ENCODE results near the gene CTBP2. TPM values are rescaled to one million over a fixed set of nuclear protein-coding genes. Genes with fewer than 3 reads are reported as not detected.
"Not testable (repeated sequence)": the region's sequence is repeated elsewhere in the genome, so short reads cannot be mapped to it uniquely, and the experiment has no call there.

CTBP2 gene
- total RNA-seq, 1 donor from 2014 or later: 0.16 TPM

DNA sequence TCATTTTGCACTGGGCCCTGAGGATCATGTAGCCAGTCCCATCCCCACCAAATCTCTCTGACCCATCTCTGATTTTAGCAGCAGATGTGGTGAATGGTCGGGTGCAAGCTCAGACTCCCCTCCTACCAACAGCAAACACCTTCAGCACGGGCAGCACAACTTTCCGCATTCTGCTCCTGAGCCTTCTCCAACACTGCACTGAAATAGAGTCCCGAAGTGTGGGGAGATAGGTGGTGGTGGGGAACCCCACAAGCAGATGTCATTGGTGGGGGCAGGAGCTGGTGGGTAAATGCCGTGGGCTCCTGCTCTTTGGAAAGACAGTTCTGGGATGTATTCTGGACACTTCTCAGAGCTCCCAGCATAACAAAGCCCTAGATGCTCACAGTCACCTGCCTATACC lies 9.6 kb upstream of the CTBP2 start:
- intact Hi-C loops (cut with micrococcal nuclease): no loop called here
- H3K4me3 Mint-ChIP-seq: no peak overlapping the region

DNA sequence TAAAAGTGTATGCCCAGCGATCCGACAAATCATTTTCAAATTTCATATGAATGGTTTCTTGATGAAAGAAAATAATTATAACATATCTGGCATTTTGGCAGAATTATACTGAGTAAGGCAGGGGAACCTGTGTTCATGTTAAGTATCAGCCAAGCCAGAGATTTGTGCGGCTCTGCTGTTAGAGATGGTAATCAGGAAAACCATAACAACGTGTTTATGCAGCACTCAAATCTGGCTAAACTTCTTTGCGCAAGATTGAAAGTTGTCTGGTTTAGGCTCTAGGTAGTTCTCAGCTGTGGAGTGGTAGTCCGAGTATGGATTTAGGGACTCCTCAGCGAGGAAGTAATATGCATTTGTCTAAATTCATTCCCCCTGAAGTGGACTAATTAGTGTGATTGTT lies 8.9 kb upstream of the CTBP2 start:
- Mint-ChIP-seq H3K27me3 (peaks cover 12% of the 10 kb centered on the region), H3K27ac (no peak overlapping the region)
- intact Hi-C loops (cut with micrococcal nuclease): no loop called here

More for the DNA sequence above, 9.6 kb upstream of the CTBP2 start:
- no peak for DNase-seq
- H3K27me3 Mint-ChIP-seq: peaks cover 9% of the 10 kb centered on the region
- no peak overlapping the region for H3K27ac Mint-ChIP-seq
- no peaks in the 10 kb centered on the region for H3K9me3 Mint-ChIP-seq
- no peaks in the 10 kb centered on the region for H3K36me3 Mint-ChIP-seq (ENCODE audit: low read depth)
- no peaks in the 10 kb centered on the region for H3K4me1 Mint-ChIP-seq

DNA sequence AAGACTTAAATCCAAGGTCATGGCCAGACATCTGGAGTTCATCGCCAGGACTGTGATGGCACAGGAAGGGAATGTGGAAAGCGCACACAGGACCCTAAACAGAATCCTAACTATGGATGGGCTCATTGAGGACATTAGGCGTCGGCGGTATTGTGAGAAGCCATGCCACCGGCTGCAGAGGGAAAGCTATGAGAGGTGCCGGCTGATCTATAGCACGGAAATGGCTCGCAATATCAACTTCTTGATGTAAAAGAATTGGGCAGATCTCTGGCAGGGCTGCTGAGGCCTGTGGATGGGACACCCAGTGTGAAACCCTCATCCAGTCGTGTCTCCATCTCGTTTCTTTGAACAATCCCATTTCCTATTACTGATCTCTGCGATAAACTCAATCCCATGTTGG lies 6.3 kb upstream of the CTBP2 start:
- Mint-ChIP-seq H3K4me1 (no peaks in the 10 kb centered on the region), H3K9me3 (no peaks in the 10 kb centered on the region), H3K27ac (no peak overlapping the region), H3K36me3 (ENCODE audit: low read depth) (no peaks in the 10 kb centered on the region), H3K27me3 (peaks cover 21% of the 10 kb centered on the region), H3K4me3 (no peak overlapping the region)
- intact Hi-C loops (cut with micrococcal nuclease): no loop called here
- no peak for DNase-seq

More for the DNA sequence above, 8.9 kb upstream of the CTBP2 start:
- Mint-ChIP-seq H3K36me3 (ENCODE audit: low read depth) (no peaks in the 10 kb centered on the region), H3K4me1 (no peaks in the 10 kb centered on the region), H3K4me3 (no peak overlapping the region), H3K9me3 (no peaks in the 10 kb centered on the region)
- DNase-seq: no peak

DNA sequence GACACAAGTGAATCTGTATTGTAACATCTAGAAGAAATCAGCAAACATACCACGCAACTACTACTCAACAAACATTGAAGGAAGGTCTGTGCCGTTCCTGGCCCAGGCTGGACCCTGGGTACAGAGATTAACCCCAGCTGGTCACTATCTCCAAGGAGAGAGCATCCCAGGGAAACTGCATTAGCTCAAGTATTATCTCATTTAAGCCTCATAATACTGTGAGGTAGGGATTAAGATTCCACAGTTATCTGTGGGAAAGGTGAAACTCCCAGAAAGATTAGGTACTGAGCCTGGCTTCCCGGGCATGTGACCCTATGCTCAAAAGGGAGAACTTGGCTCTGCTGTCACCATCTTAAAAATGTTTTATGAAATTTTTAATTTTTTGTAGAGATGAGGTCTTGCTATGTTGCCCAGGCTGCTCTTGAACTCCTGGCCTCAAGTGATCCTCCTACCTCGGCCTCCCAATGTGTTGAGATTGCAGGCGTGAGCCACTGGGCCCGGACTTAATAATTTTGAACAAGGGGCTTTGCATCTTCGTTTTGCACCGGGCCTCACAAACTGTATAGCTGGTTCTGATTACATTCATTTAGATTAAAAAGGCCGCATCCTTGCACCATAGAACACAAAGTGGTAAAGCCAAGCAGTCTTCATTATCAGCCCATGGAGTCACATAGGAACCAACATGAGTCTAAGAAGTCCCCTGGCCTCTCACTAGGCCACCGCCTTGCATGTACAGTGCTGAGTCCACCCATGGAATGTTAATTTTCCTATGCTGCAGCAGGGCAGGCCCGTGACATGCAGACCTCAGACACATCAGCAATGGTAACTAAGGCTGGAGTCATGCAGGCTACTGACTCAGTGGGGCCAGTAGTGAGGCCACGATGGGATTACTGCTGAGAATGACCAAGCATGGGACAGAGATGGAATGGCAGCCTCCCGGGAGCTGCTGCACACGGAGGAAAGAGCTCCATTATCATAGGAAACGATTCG lies 5.5 kb upstream of the CTBP2 start:
- H3K27me3 Mint-ChIP-seq: peaks cover 24% of the 10 kb centered on the region
- intact Hi-C loops (cut with micrococcal nuclease): no loop called here
- no peak overlapping the region for H3K4me3 Mint-ChIP-seq
- H3K36me3 Mint-ChIP-seq (ENCODE audit: low read depth): no peaks in the 10 kb centered on the region
- no peak overlapping the region for H3K27ac Mint-ChIP-seq
- H3K9me3 Mint-ChIP-seq: no peaks in the 10 kb centered on the region
- no peaks in the 10 kb centered on the region for H3K4me1 Mint-ChIP-seq
- DNase-seq: no peak

DNA sequence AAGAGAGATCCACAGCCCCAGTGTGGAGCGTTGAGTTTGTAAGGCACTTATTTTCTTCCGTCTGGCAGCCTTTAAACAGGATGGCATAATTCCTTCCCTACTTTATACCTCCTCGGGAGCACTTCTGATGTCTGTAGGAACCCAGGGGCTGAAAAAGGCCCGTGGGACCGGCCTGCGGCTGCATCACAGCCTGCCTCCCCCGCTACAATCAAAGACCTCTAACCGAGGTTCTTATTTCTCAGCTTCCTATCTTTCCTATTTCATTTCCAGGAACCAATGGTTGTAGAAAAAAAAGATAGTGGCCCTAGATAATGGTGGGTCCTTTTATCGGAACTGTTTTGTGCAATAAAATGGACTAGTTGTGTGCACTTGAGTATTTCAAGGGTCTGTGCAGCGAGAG lies 4.1 kb upstream of the CTBP2 start:
- intact Hi-C loops (cut with micrococcal nuclease): no loop called here
- Mint-ChIP-seq H3K4me3 (no peak overlapping the region), H3K9me3 (no peaks in the 10 kb centered on the region), H3K36me3 (ENCODE audit: low read depth) (no peaks in the 10 kb centered on the region), H3K27ac (no peak overlapping the region), H3K4me1 (no peaks in the 10 kb centered on the region), H3K27me3 (peaks cover 24% of the 10 kb centered on the region)
- no peak for DNase-seq

DNA sequence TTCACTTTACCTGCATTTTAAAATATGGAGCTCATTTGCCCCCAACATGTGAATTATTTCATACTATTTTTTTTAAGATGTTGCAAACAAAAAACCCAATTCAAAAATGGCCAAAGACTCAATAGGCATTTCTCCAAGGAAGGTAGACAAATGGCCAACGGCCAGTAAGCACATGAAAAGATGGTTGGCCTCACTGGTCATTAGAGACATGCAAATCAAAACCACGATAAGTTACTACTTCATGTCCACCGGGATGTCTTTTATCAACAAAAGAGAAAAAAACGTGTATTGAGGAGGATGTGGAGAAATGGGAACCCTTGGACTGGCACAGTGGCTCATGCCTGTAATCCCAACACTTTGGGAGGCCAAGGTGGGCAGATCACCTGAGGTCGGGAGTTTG lies 3.4 kb upstream of the CTBP2 start:
- Mint-ChIP-seq H3K4me1 (no peaks in the 10 kb centered on the region), H3K9me3 (no peaks in the 10 kb centered on the region), H3K4me3 (no peak overlapping the region), H3K27me3 (peaks cover 24% of the 10 kb centered on the region), H3K27ac (no peak overlapping the region), H3K36me3 (ENCODE audit: low read depth) (no peaks in the 10 kb centered on the region)
- intact Hi-C loops (cut with micrococcal nuclease): no loop called here
- DNase-seq: no peak

DNA sequence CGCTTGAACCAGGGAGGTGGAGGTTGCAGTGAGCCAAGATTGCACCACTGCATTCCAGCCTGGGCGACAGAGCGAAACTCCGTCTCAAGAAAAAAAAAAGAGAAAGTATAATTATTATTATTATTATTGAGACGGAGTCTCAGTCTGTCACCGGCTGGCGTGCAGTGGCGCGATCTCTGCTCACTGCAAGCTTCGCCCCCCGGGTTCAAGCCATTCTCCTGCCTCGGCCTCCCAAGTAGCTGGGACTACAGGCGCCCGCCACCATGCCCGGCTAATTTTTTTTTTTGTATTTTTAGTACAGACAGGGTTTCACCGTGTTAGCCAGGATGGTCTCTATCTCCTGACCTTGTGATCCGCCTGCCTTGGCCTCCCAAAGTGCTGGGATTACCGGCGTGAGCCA lies 2.9 kb upstream of the CTBP2 start:
- H3K36me3 Mint-ChIP-seq (ENCODE audit: low read depth); intact Hi-C loops (cut with micrococcal nuclease); H3K4me3 Mint-ChIP-seq; H3K27ac Mint-ChIP-seq; H3K4me1 Mint-ChIP-seq; DNase-seq; H3K9me3 Mint-ChIP-seq: not testable (repeated sequence)
- H3K27me3 Mint-ChIP-seq: peaks cover 27% of the 10 kb centered on the region

DNA sequence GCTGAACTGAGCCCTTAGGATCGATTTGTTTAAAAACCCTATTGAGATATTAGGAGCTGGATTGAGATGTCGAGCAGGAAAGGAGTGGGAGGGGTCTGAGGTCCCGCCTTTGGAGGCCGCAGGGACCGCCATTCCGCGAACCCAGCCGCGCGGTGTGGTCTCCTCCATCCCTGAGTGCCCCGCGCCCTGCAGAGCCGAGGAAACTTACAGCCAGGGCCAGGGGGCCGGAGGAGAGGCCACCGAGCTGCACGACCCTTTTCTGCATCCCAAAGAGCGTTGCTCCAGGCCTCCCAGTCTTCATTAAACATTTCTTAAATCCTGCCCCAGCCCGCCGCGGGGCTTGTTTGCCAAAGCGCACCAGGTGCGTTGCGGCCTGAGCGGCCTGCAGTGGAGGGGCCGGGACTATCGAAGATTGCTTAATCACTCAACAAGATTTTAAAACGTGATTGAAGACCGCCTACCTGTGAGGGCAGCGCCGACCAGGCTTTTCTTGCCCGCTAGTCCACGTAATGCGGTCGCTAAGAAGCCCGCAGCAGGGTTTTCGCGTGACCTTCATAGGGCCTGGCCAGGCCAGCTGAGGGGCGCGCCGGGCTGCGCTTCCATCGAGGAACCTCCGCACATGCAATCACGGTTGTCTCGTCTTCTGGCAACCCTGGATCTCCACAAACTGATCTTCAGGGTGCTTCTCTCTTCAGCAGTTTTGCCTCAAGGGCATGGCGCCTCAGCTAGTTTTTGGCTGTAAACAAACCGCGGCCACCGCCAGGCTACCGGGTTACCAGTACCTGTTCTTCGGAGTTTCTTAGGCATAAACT lies 2.0 kb upstream of the CTBP2 start:
- H3K4me1 Mint-ChIP-seq: peaks cover 3% of the 10 kb centered on the region
- H3K4me3 Mint-ChIP-seq: no peak overlapping the region
- H3K27ac Mint-ChIP-seq: no peak overlapping the region
- H3K27me3 Mint-ChIP-seq: peaks cover 37% of the 10 kb centered on the region
- DNase-seq: no peak
- peaks cover 2% of the 10 kb centered on the region for H3K36me3 Mint-ChIP-seq (ENCODE audit: low read depth)
- H3K9me3 Mint-ChIP-seq: no peaks in the 10 kb centered on the region
- intact Hi-C loops (cut with micrococcal nuclease): no loop called here

DNA sequence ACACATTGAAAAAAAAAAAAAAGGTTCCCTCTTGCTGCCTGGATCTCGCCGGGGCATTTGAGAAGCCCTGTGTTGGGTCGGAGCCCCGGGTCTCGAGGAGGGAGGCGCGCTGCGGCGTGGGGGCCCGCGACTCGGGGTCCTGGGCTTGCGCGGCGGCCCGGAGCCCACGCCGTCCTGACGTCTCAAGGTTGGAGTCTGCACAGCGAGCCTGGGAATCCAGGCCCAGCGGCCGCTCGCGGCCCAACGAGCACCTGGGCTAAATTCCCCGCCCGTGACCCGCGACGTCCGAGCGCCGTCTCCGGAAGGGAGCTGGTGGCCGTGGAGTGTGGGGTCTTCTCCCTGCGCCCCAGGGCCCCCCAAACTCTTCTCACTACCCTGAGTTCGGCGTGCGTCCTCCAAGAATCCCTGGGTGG lies 1.4 kb upstream of the CTBP2 start:
- no peak overlapping the region for H3K27ac Mint-ChIP-seq
- no peak for DNase-seq
- peaks cover 2% of the 10 kb centered on the region for H3K36me3 Mint-ChIP-seq (ENCODE audit: low read depth)
- intact Hi-C loops (cut with micrococcal nuclease): no loop called here
- peaks cover 40% of the 10 kb centered on the region for H3K27me3 Mint-ChIP-seq
- H3K4me1 Mint-ChIP-seq: peaks cover 3% of the 10 kb centered on the region
- no peaks in the 10 kb centered on the region for H3K9me3 Mint-ChIP-seq
- H3K4me3 Mint-ChIP-seq: peak overlapping the region; percentile 39

DNA sequence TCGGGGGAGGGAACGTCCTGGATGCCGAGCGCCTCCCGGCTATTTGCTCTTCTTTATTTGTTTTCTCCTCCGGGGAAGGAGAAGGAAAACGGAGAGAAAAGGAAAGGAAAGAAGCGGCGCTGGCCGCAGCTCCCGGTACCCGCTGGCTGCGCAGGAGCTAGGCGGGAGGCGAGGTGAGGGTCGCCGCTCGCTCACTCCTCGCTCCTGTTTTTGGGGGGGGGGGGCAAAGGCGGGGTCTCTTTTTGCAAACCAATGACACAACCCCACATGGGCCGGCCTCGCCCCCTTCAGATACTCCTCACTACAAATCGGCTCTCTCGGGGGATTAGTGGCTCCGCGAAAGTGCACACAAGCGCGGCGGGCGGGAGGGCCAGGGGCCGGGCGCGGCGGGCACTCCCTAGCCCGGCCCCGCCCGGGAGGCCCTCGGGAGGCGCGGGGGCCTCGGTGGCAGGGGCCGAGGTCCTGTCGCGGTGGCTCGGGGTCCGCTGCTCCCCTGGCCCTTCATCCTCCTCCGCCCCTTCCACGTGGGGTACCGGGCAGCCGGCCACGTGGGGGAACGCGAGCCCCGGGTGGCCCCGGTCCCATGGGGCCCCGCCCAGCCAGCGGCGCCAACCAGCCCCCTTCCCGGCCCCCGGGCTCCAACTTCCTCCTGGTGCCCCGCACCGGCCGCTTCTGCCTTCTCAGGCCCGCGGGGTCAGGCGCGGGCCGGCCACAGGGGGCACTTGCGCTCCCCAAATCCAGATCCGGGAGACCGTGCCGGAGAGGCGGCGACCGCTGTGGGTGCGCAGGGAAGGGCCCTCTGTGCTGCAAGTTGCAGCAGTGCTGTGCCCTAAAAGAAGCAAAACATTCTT lies 718 bp upstream of the CTBP2 start:
- H3K4me3 Mint-ChIP-seq: peak overlapping the region; percentile 64
- intact Hi-C loops (cut with micrococcal nuclease): no loop called here
- H3K4me1 Mint-ChIP-seq: peaks cover 3% of the 10 kb centered on the region
- H3K9me3 Mint-ChIP-seq: no peaks in the 10 kb centered on the region
- H3K27me3 Mint-ChIP-seq: peaks cover 45% of the 10 kb centered on the region
- H3K36me3 Mint-ChIP-seq (ENCODE audit: low read depth): peaks cover 2% of the 10 kb centered on the region
- H3K27ac Mint-ChIP-seq: no peak overlapping the region
- no peak for DNase-seq

DNA sequence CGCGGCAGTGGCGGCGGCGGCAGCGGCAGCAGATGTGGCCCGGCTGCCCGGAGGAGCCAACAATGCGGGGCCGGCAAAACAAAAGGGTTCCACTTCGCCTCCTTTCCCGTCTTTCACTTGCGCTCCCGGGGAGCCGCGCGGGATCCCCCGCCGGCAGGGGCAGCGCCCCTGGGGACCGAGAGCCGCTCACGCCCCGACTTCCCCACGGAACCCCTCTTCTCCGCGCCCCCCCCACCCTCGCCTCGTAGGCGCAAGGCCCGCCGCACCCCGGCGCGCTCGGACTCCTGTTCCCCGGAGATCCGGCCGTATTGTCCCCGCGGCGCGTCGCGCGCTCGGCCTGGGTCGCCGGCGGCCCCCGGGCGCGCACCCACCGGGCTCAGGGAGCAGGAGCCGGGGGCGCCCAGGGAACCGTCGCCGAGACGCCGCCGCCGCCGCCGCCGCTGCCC lies 854 bp downstream of the CTBP2 start:
- peaks cover 56% of the 10 kb centered on the region for H3K27me3 Mint-ChIP-seq
- no peak for DNase-seq
- intact Hi-C loops (cut with micrococcal nuclease): no loop called here
- H3K4me1 Mint-ChIP-seq: peaks cover 3% of the 10 kb centered on the region
- no peak overlapping the region for H3K27ac Mint-ChIP-seq
- no peaks in the 10 kb centered on the region for H3K9me3 Mint-ChIP-seq
- H3K36me3 Mint-ChIP-seq (ENCODE audit: low read depth): peaks cover 2% of the 10 kb centered on the region
- no peak overlapping the region for H3K4me3 Mint-ChIP-seq

DNA sequence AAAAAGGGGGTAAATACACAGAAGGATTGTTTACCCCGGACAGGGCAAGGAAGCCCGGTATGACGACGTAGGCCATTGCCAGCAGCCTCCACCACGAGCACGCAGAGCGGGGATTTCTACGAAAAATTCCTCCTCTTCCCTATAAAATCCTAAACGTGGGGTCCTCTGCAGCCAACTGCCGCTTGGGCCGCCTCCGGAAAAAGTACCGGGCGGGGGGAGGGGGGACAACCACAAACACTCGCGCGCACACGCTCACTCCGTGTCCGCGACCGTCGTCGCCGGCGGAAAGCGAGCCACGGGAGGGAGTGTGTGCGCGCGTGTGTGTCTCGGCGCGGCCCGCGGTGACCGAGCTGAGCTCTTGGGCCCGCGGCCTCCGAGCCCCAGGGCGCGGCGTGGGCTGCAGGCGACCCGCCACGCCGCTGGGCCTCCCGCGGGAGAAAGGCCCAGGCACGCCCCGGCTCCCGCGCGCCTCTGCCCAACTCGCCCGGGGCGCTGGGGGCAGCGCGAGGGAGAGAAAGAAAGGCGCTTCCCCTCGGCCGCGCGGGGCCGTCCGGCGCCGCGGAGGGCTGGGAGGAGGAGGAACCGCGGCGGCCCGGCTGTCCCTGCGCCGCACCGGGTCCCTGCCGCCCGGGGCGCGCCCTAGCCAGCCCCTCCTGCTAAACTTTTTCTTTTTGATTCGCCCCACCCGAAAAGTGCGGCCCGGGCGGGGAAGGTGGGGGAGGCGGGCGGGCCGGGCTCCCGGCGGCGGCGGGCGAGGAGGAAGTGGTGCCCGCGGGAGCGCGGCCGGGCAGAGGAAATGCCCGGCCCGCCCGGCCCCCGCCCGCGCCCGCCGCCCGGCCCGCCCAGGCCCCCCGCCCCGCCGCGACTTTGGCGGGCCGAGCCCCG lies 1.5 kb downstream of the CTBP2 start:
- H3K9me3 Mint-ChIP-seq: no peaks in the 10 kb centered on the region
- H3K4me3 Mint-ChIP-seq: peak overlapping the region; percentile 72
- H3K36me3 Mint-ChIP-seq (ENCODE audit: low read depth): peaks cover 2% of the 10 kb centered on the region
- intact Hi-C loops (cut with micrococcal nuclease): no loop called here
- no peak overlapping the region for H3K27ac Mint-ChIP-seq
- peaks cover 3% of the 10 kb centered on the region for H3K4me1 Mint-ChIP-seq
- DNase-seq: no peak
- peaks cover 61% of the 10 kb centered on the region for H3K27me3 Mint-ChIP-seq

DNA sequence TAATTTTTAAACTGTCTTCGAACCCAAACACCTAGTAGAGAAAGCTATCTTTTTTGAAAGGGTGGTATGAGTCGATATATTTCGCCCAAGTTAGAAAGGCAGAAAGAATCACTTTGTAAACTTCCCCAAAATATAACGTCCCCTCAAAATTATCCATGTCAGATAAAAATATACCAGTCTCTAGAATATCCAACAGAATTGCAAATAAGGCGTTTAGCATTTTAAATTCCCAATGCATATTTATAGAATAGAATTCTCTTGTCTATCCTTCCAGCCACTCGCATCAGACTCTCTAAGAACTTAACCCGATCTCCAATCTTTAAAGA lies 2.1 kb downstream of the CTBP2 start:
- Mint-ChIP-seq H3K4me3 (peak overlapping the region; percentile 72), H3K4me1 (peaks cover 3% of the 10 kb centered on the region), H3K36me3 (ENCODE audit: low read depth) (peaks cover 2% of the 10 kb centered on the region), H3K9me3 (no peaks in the 10 kb centered on the region), H3K27ac (no peak overlapping the region), H3K27me3 (peaks cover 67% of the 10 kb centered on the region)
- DNase-seq: no peak
- intact Hi-C loops (cut with micrococcal nuclease): no loop called here

Measured in activated CD4-positive, alpha-beta T cell treated with anti-CD3 and anti-CD28 coated beads, Interleukin-2, amount 10 ng/mL, durations not matched to agents 24 days and 14 days (primary cell).